CD14-positive monocyte (primary cell): ENCODE measurements around the gene ADAMTSL1. TPM values are rescaled to one million over a fixed set of nuclear protein-coding genes. Genes with fewer than 3 reads are reported as not detected.

Experiments
- DNase-seq, 3 donors: peaks; one replicate each; pipeline ENCODE4 v3.0.0-alpha.2; 2011 to 2022
- H2AFZ ChIP-seq: 2 replicates; pipeline ENCODE4 v1.6.0; 2012; ENCODE audit warnings: mild to moderate bottlenecking, low read depth, low read length, inconsistent platforms; ENCODE audit not compliant: insufficient read depth, poor library complexity, severe bottlenecking
- H3K27ac ChIP-seq, 2 donors: 1 replicate in 1 of 2; 2 replicates in 1 of 2; pipeline ENCODE4 v1.5.1; 2012 to 2013; ENCODE audit warnings: low read length in 2 of 2, control low read depth in 1 of 2, inconsistent platforms in 1 of 2, low read depth in 1 of 2, mild to moderate bottlenecking in 1 of 2
- H3K27me3 ChIP-seq, 2 donors: one replicate each; pipeline versions ENCODE4 v1.6.0 to v1.6.1; 2011 to 2013; ENCODE audit warnings: low read length in 2 of 2; ENCODE audit not compliant: control insufficient read depth in 2 of 2, insufficient read depth in 2 of 2
- H3K36me3 ChIP-seq, 2 donors: replicated peaks in 1 of 2; 1 replicate in 1 of 2; 2 replicates in 1 of 2; pipeline versions ENCODE4 v1.5.1 to v1.6.1; 2012 to 2013; ENCODE audit warnings: low read length in 2 of 2, control low read depth in 1 of 2, inconsistent platforms in 1 of 2, mild to moderate bottlenecking in 1 of 2; ENCODE audit not compliant: insufficient read depth in 2 of 2, control insufficient read depth in 1 of 2
- H3K4me1 ChIP-seq, 2 donors: 1 replicate in 1 of 2; 2 replicates in 1 of 2; pipeline versions ENCODE4 v1.5.1 to v1.6.1; 2012 to 2013; ENCODE audit warnings: low read length in 2 of 2, control low read depth in 1 of 2, inconsistent platforms in 1 of 2, mild to moderate bottlenecking in 1 of 2, moderate library complexity in 1 of 2; ENCODE audit not compliant: insufficient read depth in 2 of 2, control insufficient read depth in 1 of 2
- H3K4me2 ChIP-seq: replicated peaks from 2 replicates; pipeline ENCODE3; 2012; ENCODE audit warnings: low read length, moderate library complexity, mild to moderate bottlenecking; ENCODE audit not compliant: poor library complexity, severe bottlenecking; ENCODE audit errors: extremely low read depth
- H3K4me3 ChIP-seq, 3 experiments: fragments of 200-600 bp in 1 of 3; sonication (generic) in 1 of 3; replicated peaks in 1 of 3; 1 replicate in 2 of 3; 2 replicates in 1 of 3; pipeline ENCODE4 v1.5.1; 2011 to 2013; ENCODE audit warnings: low read length in 3 of 3, mild to moderate bottlenecking in 3 of 3, control low read depth in 2 of 3, low read depth in 2 of 3, inconsistent platforms in 1 of 3, moderate library complexity in 1 of 3
- H3K79me2 ChIP-seq: 2 replicates; pipeline ENCODE4 v1.6.0; 2012; ENCODE audit warnings: mild to moderate bottlenecking, control low read depth, inconsistent platforms, low read length, moderate library complexity; ENCODE audit not compliant: insufficient read depth
- H3K9ac ChIP-seq: 2 replicates; pipeline ENCODE4 v1.6.0; 2017; ENCODE audit warnings: low read length, mild to moderate bottlenecking; ENCODE audit not compliant: insufficient read depth, poor library complexity, severe bottlenecking
- H3K9me3 ChIP-seq, 2 donors: replicated peaks in 1 of 2; 1 replicate in 1 of 2; 2 replicates in 1 of 2; pipeline versions ENCODE4 v1.5.1 to v1.6.1; 2012 to 2013; ENCODE audit warnings: low read length in 2 of 2, control low read depth in 1 of 2; ENCODE audit not compliant: control insufficient read depth in 1 of 2, insufficient read depth in 1 of 2
- H4K20me1 ChIP-seq: 2 replicates; pipeline ENCODE4 v1.6.0; 2012; ENCODE audit warnings: mild to moderate bottlenecking, low read length, control low read depth, moderate library complexity; ENCODE audit not compliant: insufficient read depth
- H3K27ac Mint-ChIP-seq, 7 donors: one replicate each; pipeline ENCODE4 v1.8.0; 2020; ENCODE audit warnings: mild to moderate bottlenecking in 7 of 7, mixed read lengths in 7 of 7, moderate library complexity in 6 of 7, inconsistent platforms in 2 of 7
- H3K27me3 Mint-ChIP-seq, 3 donors: one replicate each; pipeline ENCODE4 v1.8.0; 2021 to 2022; ENCODE audit warnings: low read depth in 3 of 3, mild to moderate bottlenecking in 3 of 3, mixed read lengths in 3 of 3, moderate library complexity in 3 of 3, inconsistent platforms in 1 of 3
- H3K36me3 Mint-ChIP-seq, 2 donors: one replicate each; pipeline ENCODE4 v1.8.0; 2020; ENCODE audit warnings: mixed read lengths in 2 of 2, inconsistent platforms in 1 of 2, mild to moderate bottlenecking in 1 of 2
- H3K4me1 Mint-ChIP-seq: one replicate; pipeline ENCODE4 v1.8.0; 2020; ENCODE audit warnings: mild to moderate bottlenecking, mixed read lengths
- H3K4me3 Mint-ChIP-seq, 2 donors: one replicate each; pipeline ENCODE4 v1.8.0; 2020; ENCODE audit warnings: mild to moderate bottlenecking in 2 of 2, mixed read lengths in 2 of 2, moderate library complexity in 1 of 2
- H3K9me3 Mint-ChIP-seq, 7 donors: one replicate each; pipeline ENCODE4 v1.8.0; 2020 to 2022; ENCODE audit warnings: mixed read lengths in 7 of 7, mild to moderate bottlenecking in 6 of 7, moderate library complexity in 6 of 7, inconsistent platforms in 2 of 7
- WGBS: methylation state at CpG from one replicate; pipeline ENCODE4 v1.1.5; 2013; ENCODE audit warnings: missing lambda C conversion rate; ENCODE audit not compliant: insufficient coverage; 5-methylcytosine and 5-hydroxymethylcytosine counted together
- intact Hi-C, 2 donors: fragments of 100-400 bp; cut with micrococcal nuclease; formaldehyde crosslinking; loops; one replicate each; pipeline versions ENCODE4 v1.15.0 to v1.15.1; 2023
- polyA plus RNA-seq, 3 donors: library from polyadenylated mRNA; depleted of rRNA in 1 of 3; unstranded in 2 of 3; stranded (reverse) in 1 of 3; fragments of 300-500 nt in 2 of 3; fragments of >200 nt in 1 of 3; fragmentation: Illumina TruSeq in 2 of 3; gene quantifications; 1 replicate in 2 of 3; 2 replicates in 1 of 3; pipeline ENCODE4 v1.2.3, GENCODE V29; 2012 to 2021
- TF ChIP-seq, protein P1 (sequence below): fragments of 200-600 bp; IDR thresholded peaks from one replicate; pipeline ENCODE4 v1.8.0; 2022; ENCODE audit warnings: antibody characterized with exemption, mild to moderate bottlenecking

ADAMTSL1 gene
- polyA plus RNA-seq, 3 donors: not detected

DNA sequence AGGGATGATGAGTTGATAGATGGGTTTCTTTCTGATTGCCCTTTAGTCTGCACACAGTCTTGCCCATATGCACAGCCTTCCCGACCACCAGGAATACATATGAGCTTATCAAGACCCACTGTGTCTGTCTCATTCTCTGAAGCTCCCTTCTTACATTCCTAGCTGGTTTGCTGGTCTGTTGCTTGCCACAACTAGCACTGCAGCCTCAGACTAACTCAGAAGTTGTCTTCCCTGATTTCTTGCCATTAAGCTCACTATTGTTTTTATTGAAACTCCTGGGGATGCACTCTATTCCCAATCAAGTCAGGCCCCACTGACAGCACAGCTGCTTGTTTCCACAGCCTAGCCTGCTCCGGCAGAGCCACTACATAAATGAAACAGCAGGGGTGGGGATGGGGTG, 461.6 kb downstream of the ADAMTSL1 start:
- Histone ChIP-seq H3K4me1 (no peaks in the 10 kb centered on the region), H2AFZ (no peak overlapping the region), H3K36me3 (no peaks in the 10 kb centered on the region), H3K9me3 (peaks cover 0 to 2% of the 10 kb centered on the region in 2 donors), H3K79me2 (no peaks in the 10 kb centered on the region), H3K4me3 (no peak overlapping the region), H4K20me1 (no peaks in the 10 kb centered on the region), H3K9ac (no peak overlapping the region), H3K4me2 (no peak overlapping the region), H3K27me3 (no peaks in the 10 kb centered on the region), H3K27ac (no peak overlapping the region)
- peaks cover 0 to 6% (median 3%) of the 10 kb centered on the region in 3 donors for H3K27me3 Mint-ChIP-seq
- intact Hi-C loops: no loop called here
- no peak for DNase-seq
- WGBS: 100% methylated on average over 1 of the region's 2 CpGs
- H3K4me3 Mint-ChIP-seq: no peak overlapping the region
- no peaks in the 10 kb centered on the region for H3K4me1 Mint-ChIP-seq
- no peaks in the 10 kb centered on the region for H3K36me3 Mint-ChIP-seq
- peaks cover 0 to 5% (median 3%) of the 10 kb centered on the region in 7 donors for H3K9me3 Mint-ChIP-seq
- H3K27ac Mint-ChIP-seq: no peak overlapping the region
- TF ChIP-seq, protein P1, sequence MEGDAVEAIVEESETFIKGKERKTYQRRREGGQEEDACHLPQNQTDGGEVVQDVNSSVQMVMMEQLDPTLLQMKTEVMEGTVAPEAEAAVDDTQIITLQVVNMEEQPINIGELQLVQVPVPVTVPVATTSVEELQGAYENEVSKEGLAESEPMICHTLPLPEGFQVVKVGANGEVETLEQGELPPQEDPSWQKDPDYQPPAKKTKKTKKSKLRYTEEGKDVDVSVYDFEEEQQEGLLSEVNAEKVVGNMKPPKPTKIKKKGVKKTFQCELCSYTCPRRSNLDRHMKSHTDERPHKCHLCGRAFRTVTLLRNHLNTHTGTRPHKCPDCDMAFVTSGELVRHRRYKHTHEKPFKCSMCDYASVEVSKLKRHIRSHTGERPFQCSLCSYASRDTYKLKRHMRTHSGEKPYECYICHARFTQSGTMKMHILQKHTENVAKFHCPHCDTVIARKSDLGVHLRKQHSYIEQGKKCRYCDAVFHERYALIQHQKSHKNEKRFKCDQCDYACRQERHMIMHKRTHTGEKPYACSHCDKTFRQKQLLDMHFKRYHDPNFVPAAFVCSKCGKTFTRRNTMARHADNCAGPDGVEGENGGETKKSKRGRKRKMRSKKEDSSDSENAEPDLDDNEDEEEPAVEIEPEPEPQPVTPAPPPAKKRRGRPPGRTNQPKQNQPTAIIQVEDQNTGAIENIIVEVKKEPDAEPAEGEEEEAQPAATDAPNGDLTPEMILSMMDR: no peak

GRCh38 chr9:18936094-18936871, 462.3 kb downstream of the ADAMTSL1 start:
- no peaks in the 10 kb centered on the region for H3K36me3 ChIP-seq
- H3K27me3 ChIP-seq: no peaks in the 10 kb centered on the region
- no peaks in the 10 kb centered on the region for H3K79me2 ChIP-seq
- H3K9ac ChIP-seq: no peak overlapping the region
- DNase-seq: no peak
- no peaks in the 10 kb centered on the region for H3K36me3 Mint-ChIP-seq
- peaks cover 0 to 2% of the 10 kb centered on the region in 2 donors for H3K9me3 ChIP-seq
- H3K4me3 ChIP-seq: no peak overlapping the region
- H3K9me3 Mint-ChIP-seq: peaks cover 0 to 5% (median 3%) of the 10 kb centered on the region in 7 donors
- no peak overlapping the region for H3K4me3 Mint-ChIP-seq
- no peaks in the 10 kb centered on the region for H3K4me1 ChIP-seq
- H4K20me1 ChIP-seq: no peaks in the 10 kb centered on the region
- 80% methylated on average over 1 of the region's 7 CpGs for WGBS
- intact Hi-C loops: no loop called here
- H3K4me1 Mint-ChIP-seq: no peaks in the 10 kb centered on the region
- TF ChIP-seq, protein P1: no peak
- no peak overlapping the region for H3K4me2 ChIP-seq
- peaks cover 0 to 6% (median 3%) of the 10 kb centered on the region in 3 donors for H3K27me3 Mint-ChIP-seq
- no peak overlapping the region for H2AFZ ChIP-seq
- no peak overlapping the region for H3K27ac ChIP-seq
- no peak overlapping the region for H3K27ac Mint-ChIP-seq
